Glomerular visceral epithelial cell (primary cell): ENCODE results near the gene ALKBH8.
"Not testable (repeated sequence)": the region's sequence is repeated elsewhere in the genome, so short reads cannot be mapped to it uniquely, and the experiment has no call there.

Experiments used
- DNase-seq: peaks from one replicate; pipeline ENCODE4 v3.0.0-alpha.2; 2016; ENCODE audit errors: extremely low spot score

The ALKBH8 gene

GRCh38 chr11:107505647-107506225, 59.8 kb downstream of the ALKBH8 start:
- no peak for DNase-seq

- no peak for DNase-seq
Observed at GRCh38 chr11:107504981-107505380, 60.6 kb downstream of the ALKBH8 start.

- no peak for DNase-seq
Observed at GRCh38 chr11:107501713-107502112, 63.8 kb downstream of the ALKBH8 start.

- DNase-seq = not testable (repeated sequence)
Observed at GRCh38 chr11:107497371-107497770, 68.2 kb downstream of the ALKBH8 start.

- peak; percentile 8 for DNase-seq
Observed at GRCh38 chr11:107496011-107496410, 69.5 kb downstream of the ALKBH8 start.

- no peak for DNase-seq
Observed at GRCh38 chr11:107494055-107494454, 71.5 kb downstream of the ALKBH8 start.

- peak; percentile 54 for DNase-seq
Observed at GRCh38 chr11:107493117-107493516, 72.4 kb downstream of the ALKBH8 start.

GRCh38 chr11:107490836-107491235, 74.7 kb downstream of the ALKBH8 start:
- DNase-seq = no peak

- DNase-seq = no peak
Observed at GRCh38 chr11:107482234-107482633, 83.3 kb downstream of the ALKBH8 start.

GRCh38 chr11:107478922-107479321, 86.6 kb downstream of the ALKBH8 start:
- no peak for DNase-seq

GRCh38 chr11:107477820-107478219, 87.7 kb downstream of the ALKBH8 start:
- no peak for DNase-seq

GRCh38 chr11:107473792-107474191, 91.7 kb downstream of the ALKBH8 start:
- DNase-seq = no peak

GRCh38 chr11:107472966-107473365, 92.6 kb downstream of the ALKBH8 start:
- no peak for DNase-seq

GRCh38 chr11:107468596-107468995, 96.9 kb downstream of the ALKBH8 start:
- DNase-seq = no peak

- DNase-seq = no peak
Observed at GRCh38 chr11:107467696-107468095, 97.8 kb downstream of the ALKBH8 start.

- not testable (repeated sequence) for DNase-seq
Observed at GRCh38 chr11:107466275-107466866, 99.2 kb downstream of the ALKBH8 start.

GRCh38 chr11:107457558-107458271, 107.8 kb downstream of the ALKBH8 start, which contains the start of gene CWF19L2:
CWF19L2 (minus strand) TSS chr11:107457825; CDS start chr11:107457816, 9 bp downstream.
- peak; percentile 93 for DNase-seq

GRCh38 chr11:107457205-107457557, 108.4 kb downstream of the ALKBH8 start:
- DNase-seq = peak; percentile 18

GRCh38 chr11:107453594-107454286, 111.8 kb downstream of the ALKBH8 start:
- no peak for DNase-seq
